HepG2 (cell line): ENCODE results near the gene CACHD1. TPM values are rescaled to one million over a fixed set of nuclear protein-coding genes. Genes with fewer than 3 reads are reported as not detected.

Experiments used
- ATAC-seq: fragments of 200-7000 bp; cut with Tn5 transposase; 3 replicates; pipeline ENCODE4 v1.9.1; 2020; ENCODE audit warnings: mild to moderate bottlenecking, moderate library complexity
- BruUV-seq: library from RNA; stranded (reverse); fragments of 400-500 nt; replicated peaks from 2 replicates; lab custom pipeline; 2021; lab: Mats Ljungman, UMichigan
- CTCF ChIA-PET: fragments of 300-600 bp; formaldehyde crosslinking; extraction: SDS; loops from one replicate; lab custom pipeline; 2021; ENCODE audit warnings: low total read pairs, inconsistent platforms, low intra/inter-chr PET ratio; lab: Yijun Ruan, JAX
- POLR2A ChIA-PET: fragments of 350-600 bp; sonication (Branson Sonifier 250); formaldehyde crosslinking; loops from one replicate; lab custom pipeline; 2020; ENCODE audit warnings: antibody characterized with exemption, inconsistent platforms; lab: Yijun Ruan, JAX
- DNase-seq: peaks from one replicate; pipeline ENCODE4 v3.0.0-alpha.2; 2015; ENCODE audit warnings: low spot score
- FAIRE-seq: peaks from 3 replicates; lab custom pipeline; 2011; peaks lifted over from hg19 to GRCh38; lab: Jason Lieb, UNC
- H2AFZ ChIP-seq: one replicate; pipeline ENCODE4 v1.6.1; 2011; ENCODE audit warnings: low read length, inconsistent platforms
- H3K27ac ChIP-seq: fragments of 300-600 bp; 3 replicates; pipeline ENCODE4 v1.8.0; 2011; ENCODE audit warnings: mixed run types, mild to moderate bottlenecking, mixed read lengths, low read length, inconsistent platforms; ENCODE audit not compliant: insufficient read depth; ENCODE audit errors: extremely low read length
- H3K27me3 ChIP-seq, 2 experiments: fragments of 200-600 bp in 1 of 2; 2 replicates in 1 of 2; 3 replicates in 1 of 2; pipeline versions ENCODE4 v1.6.0 to v1.8.0; 2011; ENCODE audit warnings: low read length in 2 of 2, mild to moderate bottlenecking in 2 of 2, moderate library complexity in 2 of 2, inconsistent platforms in 1 of 2; ENCODE audit not compliant: insufficient read depth in 2 of 2, control insufficient read depth in 1 of 2
- H3K36me3 ChIP-seq, 2 experiments: fragments of 200-600 bp in 1 of 2; replicated peaks in 1 of 2; 2 replicates in 1 of 2; 3 replicates in 1 of 2; pipeline versions ENCODE4 v1.5.1 to v1.8.0; 2011; ENCODE audit warnings: low read length in 2 of 2, inconsistent platforms in 1 of 2; ENCODE audit not compliant: insufficient read depth in 2 of 2, control insufficient read depth in 1 of 2
- H3K4me1 ChIP-seq: 2 replicates; pipeline ENCODE4 v1.5.1; 2012; ENCODE audit warnings: low read length, inconsistent platforms; ENCODE audit not compliant: insufficient read depth
- H3K4me2 ChIP-seq: 2 replicates; pipeline ENCODE4 v1.6.0; 2011; ENCODE audit warnings: low read depth, low read length, inconsistent platforms
- H3K4me3 ChIP-seq, 3 experiments: fragments of 200-600 bp in 1 of 3; sonication (generic), shearing (Covaris generic) in 1 of 3; replicated peaks in 1 of 3; 2 replicates each; pipeline ENCODE4 v1.5.1; 2011 to 2016; ENCODE audit warnings: low read length in 3 of 3, inconsistent platforms in 2 of 3, low read depth in 2 of 3, mild to moderate bottlenecking in 2 of 3, control low read depth in 1 of 3, mixed read lengths in 1 of 3; ENCODE audit not compliant: insufficient read depth in 1 of 3
- H3K79me2 ChIP-seq: one replicate; pipeline ENCODE4 v1.6.1; 2011; ENCODE audit warnings: low read length, inconsistent platforms; ENCODE audit not compliant: insufficient read depth
- H3K9ac ChIP-seq: 2 replicates; pipeline ENCODE4 v1.6.0; 2011; ENCODE audit warnings: mild to moderate bottlenecking, low read depth, low read length, inconsistent platforms; ENCODE audit not compliant: insufficient read depth
- H3K9me3 ChIP-seq: 2 replicates; pipeline ENCODE4 v1.5.1; 2012; ENCODE audit warnings: mild to moderate bottlenecking, low read length
- H4K20me1 ChIP-seq: 2 replicates; pipeline ENCODE4 v1.6.0; 2011; ENCODE audit warnings: inconsistent platforms, mild to moderate bottlenecking, low read length, moderate library complexity; ENCODE audit not compliant: insufficient read depth
- CHCHD3 ChIP-seq: sonication (generic); formaldehyde crosslinking; IDR thresholded peaks from 2 replicates; pipeline ENCODE4 v1.8.0; 2022; ENCODE audit warnings: mild to moderate bottlenecking, missing genetic modification reagents, moderate library complexity
- DMAP1 ChIP-seq: IDR thresholded peaks from 2 replicates; pipeline ENCODE4 v1.6.1; 2016
- ERF ChIP-seq: IDR thresholded peaks from 2 replicates; pipeline ENCODE4 v1.6.1; 2018; ENCODE audit warnings: missing biosample characterization, missing genetic modification reagents
- KMT2A ChIP-seq: sonication (generic); formaldehyde crosslinking; IDR thresholded peaks from 2 replicates; pipeline ENCODE4 v1.4.0; 2020; ENCODE audit warnings: missing genetic modification reagents
- MIER2 ChIP-seq: IDR thresholded peaks from 2 replicates; pipeline ENCODE4 v1.6.1; 2016; ENCODE audit warnings: missing biosample characterization, missing genetic modification reagents
- NFIC ChIP-seq: IDR thresholded peaks from 2 replicates; pipeline ENCODE4 v1.6.1; 2012; ENCODE audit warnings: mild to moderate bottlenecking, low read length, inconsistent platforms
- ONECUT2 ChIP-seq: sonication (generic); formaldehyde crosslinking; IDR thresholded peaks from 2 replicates; pipeline ENCODE4 v1.4.0; 2020; ENCODE audit warnings: missing genetic modification reagents
- RBFOX2 ChIP-seq: fragments of 200-400 bp; formaldehyde crosslinking; IDR thresholded peaks from 2 replicates; pipeline ENCODE4 v1.6.1; 2017; ENCODE audit warnings: low read depth, mild to moderate bottlenecking, low read length
- REPIN1 ChIP-seq: sonication (generic); formaldehyde crosslinking; IDR thresholded peaks from 2 replicates; pipeline ENCODE4 v1.8.0; 2022; ENCODE audit warnings: missing genetic modification reagents, low read depth, mild to moderate bottlenecking, borderline replicate concordance
- SKI ChIP-seq: fragments of 450-650 bp; IDR thresholded peaks from one replicate; pipeline ENCODE4 v1.6.1; 2018; ENCODE audit warnings: mild to moderate bottlenecking; ENCODE audit not compliant: partially characterized antibody
- STAG1 ChIP-seq: sonication (generic); formaldehyde crosslinking; IDR thresholded peaks from 2 replicates; pipeline ENCODE4 v1.4.0; 2020; ENCODE audit warnings: missing genetic modification reagents
- ZNF234 ChIP-seq: sonication (generic); formaldehyde crosslinking; conservative IDR thresholded peaks from 2 replicates; pipeline ENCODE4 v1.5.1; 2020; ENCODE audit warnings: mild to moderate bottlenecking, missing genetic modification reagents
- ZNF274 ChIP-seq: sonication (generic); formaldehyde crosslinking; IDR thresholded peaks from 2 replicates; pipeline ENCODE4 v1.5.1; 2020; ENCODE audit warnings: mild to moderate bottlenecking, missing genetic modification reagents
- ZNF562 ChIP-seq: sonication (generic); formaldehyde crosslinking; IDR thresholded peaks from 2 replicates; pipeline ENCODE4 v1.8.0; 2022; ENCODE audit warnings: missing genetic modification reagents, borderline replicate concordance
- ZNF737 ChIP-seq: sonication (generic); formaldehyde crosslinking; IDR thresholded peaks from 2 replicates; pipeline ENCODE4 v1.5.0; 2020; ENCODE audit warnings: missing genetic modification reagents, mild to moderate bottlenecking, borderline replicate concordance
- ZNF776 ChIP-seq: sonication (generic); formaldehyde crosslinking; IDR thresholded peaks from 2 replicates; pipeline ENCODE4 v1.4.0; 2020; ENCODE audit warnings: mild to moderate bottlenecking, missing genetic modification reagents
- WGBS: methylation state at CpG from one replicate; pipeline ENCODE4 v1.1.6; 2017; ENCODE audit warnings: low lambda C conversion rate; 5-methylcytosine and 5-hydroxymethylcytosine counted together
- in situ Hi-C: cut with HindIII; loops from 2 replicates; pipeline ENCODE4 v1.10.0; 2017; ENCODE audit warnings: low pct_unique_long_range_greater_than_20kb; ENCODE audit not compliant: extremely low pct_ligation_motif_present
- intact Hi-C: fragments of 100-400 bp; cut with micrococcal nuclease; formaldehyde crosslinking; loops from one replicate; pipeline ENCODE4 v1.10.0; 2022; ENCODE audit not compliant: unreplicated experiment
- polyA plus RNA-seq, 8 experiments: library from polyadenylated mRNA; depleted of rRNA in 3 of 8; stranded (reverse) in 7 of 8; unstranded in 1 of 8; fragments of >200 nt; fragmentation: Illumina TruSeq in 4 of 8; extraction: Trizol in 4 of 8; gene quantifications; 2 replicates each; pipeline versions ENCODE4 v1.2.1 to v1.2.3, GENCODE V29; 2011 to 2016; ENCODE audit warnings: low read depth in 4 of 8, missing spikeins in 1 of 8, mixed read lengths in 1 of 8; ENCODE audit not compliant: insufficient read depth in 1 of 8
- total RNA-seq, 5 experiments: library from RNA; depleted of rRNA; stranded (reverse); fragments of >200 nt; fragmentation: Illumina TruSeq; extraction: Trizol; gene quantifications; 2 replicates each; pipeline ENCODE4 v1.2.3, GENCODE V29; 2016; ENCODE audit warnings: low read depth in 1 of 5
- TF ChIP-seq, protein P1 (sequence below): fragments of 450-650 bp; IDR thresholded peaks from 2 replicates; pipeline ENCODE4 v1.6.1; 2016
- TF ChIP-seq, protein P2 (sequence below): sonication (generic); formaldehyde crosslinking; conservative IDR thresholded peaks from 2 replicates; pipeline ENCODE4 v1.8.1; 2023; ENCODE audit warnings: missing genetic modification reagents

Gene CACHD1
- total and polyA plus RNA-seq, 2 of the 13 experiments (the other 11 are each of a cell fraction or from before 2014, with no cell fraction given), result 0.11 TPM; not detected in 1

DNA sequence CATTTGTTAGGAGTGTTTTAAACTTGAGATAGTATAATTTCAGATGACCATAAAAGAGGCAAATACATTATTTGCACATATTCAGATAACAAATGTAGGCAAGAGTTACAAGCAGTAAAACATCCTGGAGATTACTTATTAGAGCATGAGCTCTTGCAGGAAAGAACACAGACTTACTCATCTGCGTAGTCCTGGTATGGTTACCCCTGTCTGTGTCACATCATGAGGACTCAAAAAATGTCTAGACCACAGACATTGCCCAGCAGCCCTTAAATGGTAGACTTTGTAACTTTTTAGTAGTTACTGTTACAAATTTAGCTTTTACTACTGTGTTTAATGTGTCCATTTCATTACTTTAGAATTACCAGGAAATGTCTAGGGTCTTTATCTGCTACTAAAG, 12.8 kb downstream of the CACHD1 start:
- Histone ChIP-seq H3K36me3 (no peaks in the 10 kb centered on the region), H2AFZ (no peak overlapping the region), H3K4me2 (no peak overlapping the region), H4K20me1 (no peaks in the 10 kb centered on the region), H3K79me2 (no peaks in the 10 kb centered on the region), H3K4me1 (no peaks in the 10 kb centered on the region), H3K9me3 (no peaks in the 10 kb centered on the region), H3K9ac (no peak overlapping the region), H3K27me3 (no peaks in the 10 kb centered on the region), H3K27ac (no peak overlapping the region), H3K4me3 (no peak overlapping the region)
- no peak for FAIRE-seq
- no peak for DNase-seq
- intact Hi-C loops, result no loop called here
- 9% methylated on average over 1 of the region's 1 CpG for WGBS
- POLR2A ChIA-PET, result no interaction called here
- TF ChIP-seq ZNF274 (CRISPR knock-in tag), result no peak
- TF ChIP-seq ZNF562 (CRISPR knock-in tag), result no peak
- no peak for TF ChIP-seq ERF (CRISPR knock-in tag)
- TF ChIP-seq DMAP1 (CRISPR knock-in tag), result no peak
- TF ChIP-seq ZNF776 (CRISPR knock-in tag), result no peak
- TF ChIP-seq, protein P1, sequence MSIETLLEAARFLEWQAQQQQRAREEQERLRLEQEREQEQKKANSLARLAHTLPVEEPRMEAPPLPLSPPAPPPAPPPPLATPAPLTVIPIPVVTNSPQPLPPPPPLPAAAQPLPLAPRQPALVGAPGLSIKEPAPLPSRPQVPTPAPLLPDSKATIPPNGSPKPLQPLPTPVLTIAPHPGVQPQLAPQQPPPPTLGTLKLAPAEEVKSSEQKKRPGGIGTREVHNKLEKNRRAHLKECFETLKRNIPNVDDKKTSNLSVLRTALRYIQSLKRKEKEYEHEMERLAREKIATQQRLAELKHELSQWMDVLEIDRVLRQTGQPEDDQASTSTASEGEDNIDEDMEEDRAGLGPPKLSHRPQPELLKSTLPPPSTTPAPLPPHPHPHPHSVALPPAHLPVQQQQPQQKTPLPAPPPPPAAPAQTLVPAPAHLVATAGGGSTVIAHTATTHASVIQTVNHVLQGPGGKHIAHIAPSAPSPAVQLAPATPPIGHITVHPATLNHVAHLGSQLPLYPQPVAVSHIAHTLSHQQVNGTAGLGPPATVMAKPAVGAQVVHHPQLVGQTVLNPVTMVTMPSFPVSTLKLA, result no peak
- in situ Hi-C loops, result no loop called here
- CTCF ChIA-PET, result no interaction called here
- no peak for ATAC-seq
- BruUV-seq, result no TSS peak

GRCh38 chr1:64483731-64484414, 13.9 kb downstream of the CACHD1 start:
- no peaks in the 10 kb centered on the region for H3K27me3 ChIP-seq
- no peak overlapping the region for H3K4me3 ChIP-seq
- H3K9me3 ChIP-seq, result no peaks in the 10 kb centered on the region
- BruUV-seq, result no TSS peak
- H4K20me1 ChIP-seq, result no peaks in the 10 kb centered on the region
- ChIA-PET POLR2A (no interaction called here), CTCF (no interaction called here)
- H3K4me1 ChIP-seq, result no peaks in the 10 kb centered on the region
- no peak overlapping the region for H3K4me2 ChIP-seq
- in situ Hi-C loops, result no loop called here
- no peak for FAIRE-seq
- intact Hi-C loops, result no loop called here
- no peaks in the 10 kb centered on the region for H3K79me2 ChIP-seq
- no peak for ATAC-seq
- H3K36me3 ChIP-seq, result no peaks in the 10 kb centered on the region
- no peak overlapping the region for H3K9ac ChIP-seq
- no peak overlapping the region for H3K27ac ChIP-seq
- WGBS, result 64% methylated on average over 7 of the region's 7 CpGs
- no peak for DNase-seq
- H2AFZ ChIP-seq, result no peak overlapping the region
- no peak for TF ChIP-seq NFIC
- no peak for TF ChIP-seq ONECUT2
- no peak for TF ChIP-seq KMT2A
- no peak for TF ChIP-seq ZNF737 (CRISPR knock-in tag)
- no peak for TF ChIP-seq RBFOX2
- TF ChIP-seq, protein P2, sequence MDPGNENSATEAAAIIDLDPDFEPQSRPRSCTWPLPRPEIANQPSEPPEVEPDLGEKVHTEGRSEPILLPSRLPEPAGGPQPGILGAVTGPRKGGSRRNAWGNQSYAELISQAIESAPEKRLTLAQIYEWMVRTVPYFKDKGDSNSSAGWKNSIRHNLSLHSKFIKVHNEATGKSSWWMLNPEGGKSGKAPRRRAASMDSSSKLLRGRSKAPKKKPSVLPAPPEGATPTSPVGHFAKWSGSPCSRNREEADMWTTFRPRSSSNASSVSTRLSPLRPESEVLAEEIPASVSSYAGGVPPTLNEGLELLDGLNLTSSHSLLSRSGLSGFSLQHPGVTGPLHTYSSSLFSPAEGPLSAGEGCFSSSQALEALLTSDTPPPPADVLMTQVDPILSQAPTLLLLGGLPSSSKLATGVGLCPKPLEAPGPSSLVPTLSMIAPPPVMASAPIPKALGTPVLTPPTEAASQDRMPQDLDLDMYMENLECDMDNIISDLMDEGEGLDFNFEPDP (CRISPR knock-in tag), result no peak
- TF ChIP-seq MIER2 (CRISPR knock-in tag), result no peak
- TF ChIP-seq SKI, result no peak
- no peak for TF ChIP-seq REPIN1 (CRISPR knock-in tag)
- TF ChIP-seq ZNF234 (CRISPR knock-in tag), result no peak
- no peak for TF ChIP-seq CHCHD3 (CRISPR knock-in tag)
- TF ChIP-seq STAG1, result no peak
